VCaP (cell line): ENCODE measurements around the gene SMYD2.

Experiments
- H3K27ac ChIP-seq: fragments of 450-650 bp; 2 replicates; pipeline ENCODE4 v1.5.1; 2017
- TF ChIP-seq, protein P1 (sequence below): fragments of 450-650 bp; conservative IDR thresholded peaks from 2 replicates; pipeline ENCODE4 v1.5.1; 2017; ENCODE audit warnings: mild to moderate bottlenecking, moderate library complexity

The SMYD2 gene

GRCh38 chr1:214318356-214318755 is 37.4 kb downstream of the SMYD2 start:
- no peak overlapping the region for H3K27ac ChIP-seq
- TF ChIP-seq, protein P1, sequence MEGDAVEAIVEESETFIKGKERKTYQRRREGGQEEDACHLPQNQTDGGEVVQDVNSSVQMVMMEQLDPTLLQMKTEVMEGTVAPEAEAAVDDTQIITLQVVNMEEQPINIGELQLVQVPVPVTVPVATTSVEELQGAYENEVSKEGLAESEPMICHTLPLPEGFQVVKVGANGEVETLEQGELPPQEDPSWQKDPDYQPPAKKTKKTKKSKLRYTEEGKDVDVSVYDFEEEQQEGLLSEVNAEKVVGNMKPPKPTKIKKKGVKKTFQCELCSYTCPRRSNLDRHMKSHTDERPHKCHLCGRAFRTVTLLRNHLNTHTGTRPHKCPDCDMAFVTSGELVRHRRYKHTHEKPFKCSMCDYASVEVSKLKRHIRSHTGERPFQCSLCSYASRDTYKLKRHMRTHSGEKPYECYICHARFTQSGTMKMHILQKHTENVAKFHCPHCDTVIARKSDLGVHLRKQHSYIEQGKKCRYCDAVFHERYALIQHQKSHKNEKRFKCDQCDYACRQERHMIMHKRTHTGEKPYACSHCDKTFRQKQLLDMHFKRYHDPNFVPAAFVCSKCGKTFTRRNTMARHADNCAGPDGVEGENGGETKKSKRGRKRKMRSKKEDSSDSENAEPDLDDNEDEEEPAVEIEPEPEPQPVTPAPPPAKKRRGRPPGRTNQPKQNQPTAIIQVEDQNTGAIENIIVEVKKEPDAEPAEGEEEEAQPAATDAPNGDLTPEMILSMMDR: no peak

- TF ChIP-seq, protein P1: no peak
- no peak overlapping the region for H3K27ac ChIP-seq
Observed at GRCh38 chr1:214318956-214319736, 38.2 kb downstream of the SMYD2 start.

GRCh38 chr1:214319938-214320337 is 39.0 kb downstream of the SMYD2 start:
- no peak overlapping the region for H3K27ac ChIP-seq
- TF ChIP-seq, protein P1: no peak; the same call in 1 of the 2 replicates

- TF ChIP-seq, protein P1: no peak
- H3K27ac ChIP-seq: no peak overlapping the region
Observed at GRCh38 chr1:214321705-214322453, 40.9 kb downstream of the SMYD2 start.

- H3K27ac ChIP-seq: no peak overlapping the region; the same call in 1 of the 2 replicates
- TF ChIP-seq, protein P1: no peak
Observed at GRCh38 chr1:214324896-214325800, 44.2 kb downstream of the SMYD2 start.

GRCh38 chr1:214326406-214326805 is 45.4 kb downstream of the SMYD2 start:
- no peak overlapping the region for H3K27ac ChIP-seq
- TF ChIP-seq, protein P1: no peak
